HCT116 (cell line): ENCODE results near the gene LRRC2. TPM values are rescaled to one million over a fixed set of nuclear protein-coding genes. Genes with fewer than 3 reads are reported as not detected.
"Not testable (repeated sequence)": the region's sequence is repeated elsewhere in the genome, so short reads cannot be mapped to it uniquely, and the experiment has no call there.

Experiments used
- ATAC-seq: fragments of 200-7000 bp; cut with Tn5 transposase; 2 replicates; pipeline ENCODE4 v1.9.1; 2020; ENCODE audit warnings: mild to moderate bottlenecking, moderate library complexity
- BruUV-seq: library from RNA; stranded (reverse); fragments of 400-500 nt; replicated peaks from 2 replicates; lab custom pipeline; 2021; lab: Mats Ljungman, UMichigan
- CTCF ChIA-PET: fragments of 300-600 bp; sonication (Branson Sonifier 250); formaldehyde crosslinking; loops from one replicate; lab custom pipeline; 2021; ENCODE audit warnings: antibody characterized with exemption; lab: Charles Lee
- POLR2A ChIA-PET: fragments of 300-600, 350-600 bp; sonication (Branson Sonifier 250); formaldehyde crosslinking; loops from one replicate; lab custom pipeline; 2021; ENCODE audit warnings: antibody characterized with exemption; lab: Charles Lee
- RAD21 ChIA-PET, 2 experiments: fragments of 300-600 bp; sonication (Branson Sonifier 250); formaldehyde crosslinking; loops; one replicate each; lab custom pipeline; 2023; ENCODE audit warnings: low total read pairs in 2 of 2; ENCODE audit not compliant: uncharacterized antibody in 2 of 2, unreplicated experiment in 2 of 2, low non-redundant PET in 1 of 2; lab: Charles Lee
- DNase-seq: peaks from one replicate; pipeline ENCODE4 v3.0.0-alpha.2; 2010; ENCODE audit warnings: low read depth, low spot score
- H2AFZ ChIP-seq: fragments of 200-600 bp; shearing (Covaris generic), sonication (generic); 2 replicates; pipeline ENCODE4 v1.6.1; 2017; ENCODE audit warnings: low read depth, mixed run types, mixed read lengths, antibody characterized with exemption, low read length; ENCODE audit not compliant: poor library complexity, severe bottlenecking
- H3K27ac ChIP-seq: 2 replicates; pipeline ENCODE4 v1.5.1; 2012; ENCODE audit warnings: low read depth, low read length
- H3K27me3 ChIP-seq: fragments of 200-600 bp; sonication (generic); 2 replicates; pipeline ENCODE4 v1.6.1; 2016; ENCODE audit warnings: mixed run types, low read length, mixed read lengths; ENCODE audit not compliant: insufficient read depth
- H3K36me3 ChIP-seq, 2 experiments: fragments of 200-500 bp in 1 of 2; fragments of 200-600 bp in 1 of 2; sonication (Bioruptor generic) in 1 of 2; sonication (generic) in 1 of 2; 2 replicates each; pipeline versions ENCODE4 v1.5.1 to v1.6.1; 2014 to 2016; ENCODE audit warnings: low read length in 2 of 2, inconsistent platforms in 1 of 2, mixed read lengths in 1 of 2, mixed run types in 1 of 2; ENCODE audit not compliant: insufficient read depth in 2 of 2, control insufficient read depth in 1 of 2
- H3K4me1 ChIP-seq, 2 experiments: fragments of 200-600 bp in 1 of 2; sonication (generic) in 1 of 2; 2 replicates each; pipeline versions ENCODE4 v1.5.1 to v1.6.1; 2012 to 2017; ENCODE audit warnings: low read length in 2 of 2, inconsistent platforms in 1 of 2, mild to moderate bottlenecking in 1 of 2, mixed read lengths in 1 of 2, mixed run types in 1 of 2, moderate library complexity in 1 of 2; ENCODE audit not compliant: insufficient read depth in 2 of 2, control insufficient read depth in 1 of 2
- H3K4me2 ChIP-seq: fragments of 200-600 bp; sonication (generic); 2 replicates; pipeline ENCODE4 v1.6.1; 2017; ENCODE audit warnings: mixed run types, low read length, mixed read lengths
- H3K4me3 ChIP-seq, 2 experiments: fragments of 200-600 bp in 1 of 2; sonication (generic) in 1 of 2; replicated peaks in 1 of 2; 2 replicates each; pipeline ENCODE4 v1.5.1; 2011 to 2016; ENCODE audit warnings: low read length in 2 of 2, control low read depth in 1 of 2, low read depth in 1 of 2, mild to moderate bottlenecking in 1 of 2, mixed read lengths in 1 of 2, mixed run types in 1 of 2
- H3K79me2 ChIP-seq: fragments of 200-600 bp; sonication (generic); 2 replicates; pipeline ENCODE4 v1.6.1; 2017; ENCODE audit warnings: mild to moderate bottlenecking, mixed run types, low read length, moderate library complexity, mixed read lengths; ENCODE audit not compliant: insufficient read depth
- H3K9ac ChIP-seq: fragments of 200-600 bp; sonication (generic); 2 replicates; pipeline ENCODE4 v1.6.1; 2016; ENCODE audit warnings: low read length, mixed read lengths
- H3K9me2 ChIP-seq: fragments of 200-600 bp; sonication (generic), shearing (Covaris generic); 2 replicates; pipeline ENCODE4 v1.6.1; 2017; ENCODE audit warnings: mixed run types, mild to moderate bottlenecking, moderate library complexity; ENCODE audit not compliant: insufficient read depth
- H3K9me3 ChIP-seq, 2 experiments: fragments of 200-500 bp in 1 of 2; fragments of 200-600 bp in 1 of 2; sonication (Bioruptor generic) in 1 of 2; sonication (generic) in 1 of 2; 2 replicates each; pipeline ENCODE4 v1.6.1; 2014 to 2017; ENCODE audit warnings: low read length in 2 of 2, mixed read lengths in 2 of 2, inconsistent platforms in 1 of 2, low read depth in 1 of 2, mild to moderate bottlenecking in 1 of 2, mixed run types in 1 of 2, moderate library complexity in 1 of 2; ENCODE audit not compliant: control insufficient read depth in 1 of 2, insufficient read depth in 1 of 2
- H4K20me1 ChIP-seq: fragments of 200-600 bp; sonication (generic), shearing (Covaris generic); 2 replicates; pipeline ENCODE4 v1.6.1; 2017; ENCODE audit warnings: mixed run types, mild to moderate bottlenecking, moderate library complexity; ENCODE audit not compliant: insufficient read depth
- ELF1 ChIP-seq: IDR thresholded peaks from 2 replicates; pipeline ENCODE4 v1.6.1; 2012; ENCODE audit warnings: low read depth, borderline replicate concordance
- EZH2 ChIP-seq: fragments of 200-600 bp; sonication (generic); IDR thresholded peaks from 2 replicates; pipeline ENCODE4 v1.6.1; 2017; ENCODE audit warnings: antibody characterized with exemption, mixed run types
- EZH2phosphoT487 ChIP-seq: fragments of 200-600 bp; IDR thresholded peaks from 2 replicates; pipeline ENCODE4 v1.6.1; 2018; ENCODE audit warnings: antibody characterized with exemption, borderline replicate concordance
- FOSL1 ChIP-seq: IDR thresholded peaks from 2 replicates; pipeline ENCODE4 v1.6.1; 2012; ENCODE audit warnings: low read depth
- JUND ChIP-seq: IDR thresholded peaks from 2 replicates; pipeline ENCODE4 v1.6.1; 2012
- RAD21 ChIP-seq: IDR thresholded peaks from 2 replicates; pipeline ENCODE4 v1.6.1; 2012; ENCODE audit warnings: low read depth, mild to moderate bottlenecking
- SRF ChIP-seq: IDR thresholded peaks from 2 replicates; pipeline ENCODE4 v1.6.1; 2012; ENCODE audit warnings: low read depth
- TCF7L2 ChIP-seq: IDR thresholded peaks from 2 replicates; pipeline ENCODE4 v1.7.0; 2011; ENCODE audit warnings: borderline replicate concordance, inconsistent platforms; ENCODE audit not compliant: insufficient read depth, insufficient read length; ENCODE audit errors: extremely low read depth
- YY1 ChIP-seq: IDR thresholded peaks from 2 replicates; pipeline ENCODE4 v1.6.1; 2011; ENCODE audit warnings: low read length, low read depth, moderate library complexity, mild to moderate bottlenecking; ENCODE audit not compliant: insufficient replicate concordance; ENCODE audit errors: extremely low read depth
- ZNF274 ChIP-seq: fragments of 200-500 bp; sonication (Bioruptor generic); IDR thresholded peaks from 2 replicates; pipeline ENCODE4 v1.6.1; 2014; ENCODE audit warnings: mild to moderate bottlenecking, low read depth, low read length, inconsistent platforms
- intact Hi-C: fragments of 100-400 bp; cut with micrococcal nuclease; formaldehyde crosslinking; loops from 2 replicates; pipeline ENCODE4 v1.10.0; 2022
- total RNA-seq: library from RNA; stranded (reverse); gene quantifications from one replicate; pipeline ENCODE4 v1.2.1, GENCODE V29; 2021; ENCODE audit not compliant: unreplicated experiment

Gene LRRC2
- total RNA-seq, 1 experiment from 2014 or later = not detected

DNA sequence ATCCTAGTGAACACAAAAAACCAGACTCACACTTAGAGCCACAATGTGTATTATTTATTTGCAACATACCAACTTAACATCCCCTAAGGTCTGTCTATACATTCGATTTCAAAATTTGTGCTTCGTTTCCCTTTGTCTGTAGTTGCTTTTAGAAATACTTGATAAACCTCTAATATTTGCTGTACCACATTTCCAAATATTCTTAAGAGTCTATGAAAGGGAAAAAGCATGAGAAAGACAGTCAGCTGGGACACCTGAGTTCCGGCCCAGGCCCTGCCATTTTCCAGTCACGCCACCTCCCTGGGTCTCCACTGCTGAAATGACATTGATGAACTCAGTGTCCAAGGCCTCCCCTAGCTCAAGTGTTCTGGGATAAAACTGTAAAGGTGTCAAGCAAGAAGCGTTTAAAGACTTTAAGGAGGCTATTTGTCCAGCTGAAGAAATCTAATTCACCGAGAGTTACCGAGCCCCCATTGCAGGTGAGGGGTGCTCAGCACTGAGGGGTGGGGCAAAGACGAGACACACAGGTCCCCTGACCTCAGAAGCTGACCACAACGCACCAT is 26.6 kb downstream of the LRRC2 start:
- ChIA-PET CTCF (interaction anchor here (1.2 kb wide), 1 partner anchor 19 kb away, joined by 3 read pairs; no protein-coding TSS in a partner anchor), POLR2A (no interaction called here)
- no TSS peak for BruUV-seq

DNA sequence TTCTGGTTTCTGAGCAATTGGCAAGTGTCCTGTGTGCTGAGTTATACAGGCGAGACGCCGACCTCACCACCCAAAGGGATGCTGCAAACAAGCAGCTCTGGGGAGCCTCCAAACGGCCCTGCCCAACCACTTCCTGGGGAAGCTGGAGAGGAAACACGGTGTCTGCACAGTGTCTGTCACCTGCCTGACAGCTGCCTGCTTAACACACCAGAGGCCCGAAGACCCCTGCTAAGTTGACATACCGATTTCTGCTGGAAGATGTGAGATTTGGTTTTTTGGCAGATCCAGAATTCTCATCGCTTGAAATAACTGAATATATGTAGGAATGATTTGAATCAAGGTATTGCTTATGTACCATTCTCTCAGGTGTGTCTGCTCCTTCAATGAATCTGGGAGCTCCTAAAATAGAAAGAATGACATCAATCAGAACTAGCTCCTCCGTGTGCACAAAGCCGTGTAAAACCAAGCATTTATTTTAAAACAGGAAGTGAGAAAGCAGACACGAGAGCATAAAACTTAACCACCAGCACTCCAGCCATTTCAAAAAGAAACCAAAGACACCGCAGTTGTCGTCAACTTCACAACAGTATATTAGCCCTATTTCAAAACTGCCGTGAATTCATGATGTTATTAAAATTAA is 27.2 kb downstream of the LRRC2 start:
- Histone ChIP-seq H3K9me2 (no peaks in the 10 kb centered on the region), H3K9me3 (no peaks in the 10 kb centered on the region), H3K4me1 (no peaks in the 10 kb centered on the region), H3K27ac (no peak overlapping the region), H3K4me3 (no peak overlapping the region), H3K4me2 (no peak overlapping the region), H3K27me3 (no peaks in the 10 kb centered on the region), H3K36me3 (no peaks in the 10 kb centered on the region), H4K20me1 (no peaks in the 10 kb centered on the region), H3K79me2 (no peaks in the 10 kb centered on the region), H3K9ac (no peak overlapping the region), H2AFZ (no peak overlapping the region)
- BruUV-seq = no TSS peak
- ChIA-PET CTCF (interaction anchor here (1.2 kb wide), 1 partner anchor 20 kb away, joined by 3 read pairs; no protein-coding TSS in a partner anchor), RAD21 (no interaction called here), POLR2A (no interaction called here)
- DNase-seq = no peak
- ATAC-seq = no peak
- intact Hi-C loops = no loop called here
- TF ChIP-seq TCF7L2 (no peak), EZH2phosphoT487 (no peak), JUND (no peak), FOSL1 (no peak)

More for the DNA sequence above, 26.6 kb downstream of the LRRC2 start:
- no peaks in the 10 kb centered on the region for H3K27me3 ChIP-seq
- no peaks in the 10 kb centered on the region for H3K9me3 ChIP-seq
- H3K9ac ChIP-seq = no peak overlapping the region
- intact Hi-C loops = no loop called here
- H3K4me1 ChIP-seq = no peaks in the 10 kb centered on the region
- no peaks in the 10 kb centered on the region for H3K9me2 ChIP-seq
- no peaks in the 10 kb centered on the region for H3K79me2 ChIP-seq
- RAD21 ChIA-PET = no interaction called here
- no peak overlapping the region for H3K27ac ChIP-seq
- H3K4me2 ChIP-seq = no peak overlapping the region
- H3K36me3 ChIP-seq = no peaks in the 10 kb centered on the region
- DNase-seq (no peak), ATAC-seq (no peak)
- no peak for TF ChIP-seq ZNF274
- TF ChIP-seq JUND = no peak
- no peak for TF ChIP-seq SRF
- TF ChIP-seq ELF1 = no peak
- no peak for TF ChIP-seq RAD21
- TF ChIP-seq YY1 = no peak
- TF ChIP-seq EZH2 = no peak
- H3K4me3 ChIP-seq = no peak overlapping the region
- no peaks in the 10 kb centered on the region for H4K20me1 ChIP-seq
- H2AFZ ChIP-seq = no peak overlapping the region

DNA sequence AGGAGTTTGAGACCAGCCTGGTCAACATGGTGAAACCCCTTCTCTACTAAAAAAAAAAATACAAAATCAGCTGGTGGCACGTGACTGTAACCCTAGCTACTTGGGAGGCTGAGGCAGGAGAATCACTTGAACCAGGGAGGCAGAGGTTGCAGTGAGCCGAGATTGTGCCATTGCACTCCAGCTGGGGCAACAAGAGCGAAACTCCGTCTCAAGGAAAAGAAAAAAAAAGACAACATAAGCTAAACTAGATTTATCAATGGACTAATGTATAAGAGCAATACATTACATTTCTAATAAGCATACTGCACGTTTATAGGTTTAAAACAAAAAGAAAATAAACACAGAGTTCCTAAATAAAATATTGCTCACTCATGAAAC is 27.7 kb downstream of the LRRC2 start:
- H2AFZ ChIP-seq, POLR2A ChIA-PET, DNase-seq, H3K9ac ChIP-seq, intact Hi-C loops, H3K9me3 ChIP-seq, H3K4me3 ChIP-seq, ATAC-seq, H3K4me2 ChIP-seq, H3K27me3 ChIP-seq, H4K20me1 ChIP-seq, RAD21 ChIA-PET, H3K27ac ChIP-seq, H3K36me3 ChIP-seq, H3K9me2 ChIP-seq, CTCF ChIA-PET, BruUV-seq, H3K4me1 ChIP-seq, H3K79me2 ChIP-seq: not testable (repeated sequence)
